AG10803 (cell line): Measurements from ENCODE around the gene IGFLR1.

Experiments used
- DNase-seq: peaks from one replicate; pipeline ENCODE4 v3.0.0; 2010; ENCODE audit warnings: low read depth
- H3K4me3 ChIP-seq: 2 replicates; pipeline ENCODE4 v1.5.1; 2011; ENCODE audit warnings: mild to moderate bottlenecking, low read length, control low read depth
- TF ChIP-seq, protein P1 (sequence below): conservative IDR thresholded peaks from 2 replicates; pipeline ENCODE4 v1.5.1; 2011; ENCODE audit warnings: mild to moderate bottlenecking, low read length, control low read depth, inconsistent platforms

Gene IGFLR1

DNA sequence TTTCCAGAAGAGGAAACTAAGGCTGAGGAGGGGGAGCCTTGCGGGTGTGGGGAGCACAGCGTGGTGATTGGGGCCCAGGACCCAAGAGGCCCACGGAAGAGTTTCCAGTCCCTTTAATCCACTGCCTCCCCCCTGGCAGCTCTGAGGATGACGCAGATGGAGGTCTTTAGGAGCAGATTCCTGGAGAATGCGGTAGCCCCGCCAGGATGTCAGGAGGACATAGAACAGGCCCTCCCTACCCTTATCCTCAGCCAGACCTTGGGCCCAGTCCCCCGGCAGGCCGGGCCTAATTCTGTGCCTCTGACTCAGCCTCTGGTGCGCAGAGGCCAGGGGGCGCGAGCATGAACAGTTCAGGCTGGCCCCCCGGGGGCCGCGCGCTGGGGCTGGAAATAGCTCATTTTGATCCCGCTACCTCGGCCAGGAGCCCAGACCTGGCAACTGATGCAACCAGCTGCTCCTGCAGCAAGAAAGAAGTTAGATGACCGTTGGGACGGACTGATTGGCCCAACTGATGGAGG lies 15.0 kb upstream of the IGFLR1 start:
- H3K4me3 ChIP-seq = peak overlapping the region; percentile 65
- peak; percentile 88 for DNase-seq
- TF ChIP-seq, protein P1, sequence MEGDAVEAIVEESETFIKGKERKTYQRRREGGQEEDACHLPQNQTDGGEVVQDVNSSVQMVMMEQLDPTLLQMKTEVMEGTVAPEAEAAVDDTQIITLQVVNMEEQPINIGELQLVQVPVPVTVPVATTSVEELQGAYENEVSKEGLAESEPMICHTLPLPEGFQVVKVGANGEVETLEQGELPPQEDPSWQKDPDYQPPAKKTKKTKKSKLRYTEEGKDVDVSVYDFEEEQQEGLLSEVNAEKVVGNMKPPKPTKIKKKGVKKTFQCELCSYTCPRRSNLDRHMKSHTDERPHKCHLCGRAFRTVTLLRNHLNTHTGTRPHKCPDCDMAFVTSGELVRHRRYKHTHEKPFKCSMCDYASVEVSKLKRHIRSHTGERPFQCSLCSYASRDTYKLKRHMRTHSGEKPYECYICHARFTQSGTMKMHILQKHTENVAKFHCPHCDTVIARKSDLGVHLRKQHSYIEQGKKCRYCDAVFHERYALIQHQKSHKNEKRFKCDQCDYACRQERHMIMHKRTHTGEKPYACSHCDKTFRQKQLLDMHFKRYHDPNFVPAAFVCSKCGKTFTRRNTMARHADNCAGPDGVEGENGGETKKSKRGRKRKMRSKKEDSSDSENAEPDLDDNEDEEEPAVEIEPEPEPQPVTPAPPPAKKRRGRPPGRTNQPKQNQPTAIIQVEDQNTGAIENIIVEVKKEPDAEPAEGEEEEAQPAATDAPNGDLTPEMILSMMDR = no peak

DNA sequence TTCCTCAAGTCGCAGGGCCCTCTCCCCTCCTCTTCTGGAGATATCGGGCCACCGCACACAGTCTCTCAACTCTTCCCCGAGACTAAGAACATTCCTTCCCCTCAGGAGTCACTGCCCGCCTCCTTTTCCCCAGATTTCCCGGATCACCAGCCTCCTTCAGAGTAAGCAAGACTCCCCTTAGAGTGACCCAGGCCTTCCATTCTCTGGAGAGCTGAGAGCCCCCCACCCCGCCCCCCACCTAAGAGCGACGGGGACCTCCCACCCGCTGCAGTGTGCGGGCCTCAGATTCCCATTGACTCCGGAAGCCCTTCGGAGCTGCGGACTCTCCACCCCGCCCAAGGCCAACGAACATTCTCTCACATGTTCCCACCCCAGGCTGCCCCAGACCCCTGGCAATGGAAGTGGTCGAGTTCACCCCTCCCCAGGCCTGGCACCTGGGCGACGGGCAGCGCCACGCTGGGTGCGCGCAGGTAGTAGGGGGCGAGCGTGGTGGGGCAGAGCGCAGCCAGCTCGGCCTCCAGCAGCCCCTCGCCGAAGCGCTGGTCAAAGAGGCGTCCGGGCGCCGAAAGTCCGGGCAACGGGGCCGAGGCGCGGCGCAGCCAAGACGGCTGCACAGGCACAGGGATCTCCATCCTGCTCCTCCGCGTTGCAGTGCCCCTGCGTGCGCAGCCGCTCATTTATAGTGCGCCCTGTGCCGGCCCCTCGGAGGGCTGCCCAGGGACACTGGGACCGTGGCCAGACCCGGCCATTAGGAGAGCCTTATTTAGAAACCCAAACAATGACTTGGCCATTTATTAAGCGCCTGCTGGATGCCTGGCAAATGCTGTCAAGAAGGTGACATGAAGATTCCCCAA lies 14.4 kb upstream of the IGFLR1 start, which contains the start of gene HSPB6:
Gene HSPB6, minus strand, starts transcription at position 653 of the 854 bp plus-strand sequence. Its CDS starts 21 bp downstream, at position 632.
- peak within 1 kb of the TSS; percentile 65 for H3K4me3 ChIP-seq
- TF ChIP-seq, protein P1 = no peak
- peak; percentile 60 for DNase-seq

DNA sequence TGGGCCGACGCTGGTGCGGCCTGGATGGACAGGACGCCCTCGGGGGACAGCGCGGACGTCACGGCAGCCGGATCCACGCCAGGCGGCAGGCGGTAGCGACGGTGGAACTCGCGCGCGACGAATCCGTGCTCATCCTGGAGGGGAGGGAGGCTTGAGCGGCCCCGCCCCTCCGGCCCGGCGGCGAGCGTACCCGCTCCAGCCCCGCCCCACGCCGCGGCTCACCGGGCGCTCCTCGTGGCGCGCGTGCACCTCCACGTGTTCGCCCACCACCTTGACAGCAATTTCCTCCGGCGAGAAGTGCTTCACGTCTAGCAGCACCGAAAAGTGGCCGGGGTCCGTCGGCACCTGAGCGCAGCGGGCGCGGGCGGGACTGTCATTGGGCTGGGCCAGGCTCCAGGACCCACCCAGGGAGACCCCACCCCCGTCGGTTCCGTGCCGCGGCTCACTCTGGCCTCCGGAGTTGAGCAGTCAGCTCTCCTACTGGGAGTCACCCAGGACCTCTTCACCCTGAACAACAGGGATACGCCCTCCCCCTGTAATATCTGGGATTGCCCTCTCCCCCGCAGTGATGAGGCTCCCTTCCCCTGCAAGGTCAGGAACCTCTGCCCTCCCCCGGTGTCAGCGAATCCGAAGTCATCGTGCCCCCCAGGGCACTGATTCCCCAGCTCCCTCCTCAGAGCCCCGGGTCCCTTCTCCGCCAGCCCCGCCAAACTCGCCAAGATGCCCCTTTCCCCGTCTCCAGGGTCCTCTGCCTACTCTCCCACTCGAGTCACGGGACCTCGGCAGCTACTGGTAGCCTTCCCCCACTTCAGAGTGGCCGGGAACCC lies 13.5 kb upstream of the IGFLR1 start:
- peak; percentile 76 for DNase-seq
- peak overlapping the region; percentile 65 for H3K4me3 ChIP-seq

DNA sequence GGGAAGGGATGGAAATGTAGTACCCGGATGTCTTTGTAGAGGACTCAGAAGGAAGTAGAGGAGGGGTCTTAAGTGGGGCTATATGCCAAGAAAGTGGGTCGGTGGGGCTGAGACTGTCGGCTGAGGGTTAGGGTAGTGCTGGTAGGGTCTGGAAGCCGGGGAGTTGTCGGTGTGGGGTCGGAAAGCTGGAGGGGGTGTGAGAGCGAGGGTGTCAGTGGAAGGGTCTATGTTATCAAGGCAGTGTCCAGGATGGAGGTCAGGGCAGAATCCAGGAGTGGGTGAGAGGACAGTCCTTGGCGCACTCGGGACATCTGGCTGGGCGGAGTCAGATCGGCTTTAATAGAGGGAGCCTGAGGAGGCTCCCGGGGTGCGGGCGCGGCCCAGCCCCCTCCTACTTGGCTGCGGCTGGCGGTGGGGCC lies 12.9 kb upstream of the IGFLR1 start:
- TF ChIP-seq, protein P1 = no peak
- no peak for DNase-seq
- peak overlapping the region; percentile 65 for H3K4me3 ChIP-seq

More for the DNA sequence above, 13.5 kb upstream of the IGFLR1 start:
- TF ChIP-seq, protein P1 = no peak

DNA sequence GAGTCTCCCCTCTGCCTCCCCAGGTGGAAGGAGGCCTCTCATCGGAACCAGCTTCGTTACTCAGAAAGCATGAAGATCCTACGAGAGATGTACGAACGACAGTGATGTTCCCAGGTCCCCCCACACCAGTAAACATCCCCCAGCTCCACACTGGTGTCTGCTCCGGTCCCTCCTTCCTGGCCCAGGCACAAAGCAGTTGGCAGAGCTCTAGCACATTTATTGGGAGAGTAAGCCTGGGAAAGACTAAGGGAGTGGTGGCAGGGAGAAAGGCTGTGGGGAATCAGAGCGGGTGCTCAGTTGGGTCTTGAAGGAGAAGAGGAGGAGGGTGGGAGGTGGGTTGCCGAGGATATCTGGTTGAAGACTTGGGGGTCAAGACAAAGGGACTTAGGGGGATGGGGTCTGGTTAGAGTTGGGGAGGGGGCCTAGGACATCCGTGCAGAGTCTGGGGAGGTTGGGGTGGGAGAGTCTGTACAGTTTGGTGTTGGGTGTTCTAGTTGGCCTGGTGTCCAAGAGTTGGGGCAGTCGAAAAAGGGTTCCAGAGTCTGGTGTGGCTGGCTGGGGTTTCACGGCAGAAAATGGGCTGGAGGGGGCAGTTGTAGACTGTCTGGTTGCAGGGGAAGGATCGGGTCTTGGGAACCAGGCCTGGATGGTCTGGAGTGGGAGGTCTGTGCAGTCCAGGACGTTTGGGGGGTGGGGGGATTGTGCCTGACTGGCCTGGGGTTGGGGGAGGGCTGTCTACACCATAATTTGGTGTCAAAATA lies 12.3 kb upstream of the IGFLR1 start:
- no peak overlapping the region for H3K4me3 ChIP-seq
- TF ChIP-seq, protein P1 = no peak
- DNase-seq = no peak

DNA sequence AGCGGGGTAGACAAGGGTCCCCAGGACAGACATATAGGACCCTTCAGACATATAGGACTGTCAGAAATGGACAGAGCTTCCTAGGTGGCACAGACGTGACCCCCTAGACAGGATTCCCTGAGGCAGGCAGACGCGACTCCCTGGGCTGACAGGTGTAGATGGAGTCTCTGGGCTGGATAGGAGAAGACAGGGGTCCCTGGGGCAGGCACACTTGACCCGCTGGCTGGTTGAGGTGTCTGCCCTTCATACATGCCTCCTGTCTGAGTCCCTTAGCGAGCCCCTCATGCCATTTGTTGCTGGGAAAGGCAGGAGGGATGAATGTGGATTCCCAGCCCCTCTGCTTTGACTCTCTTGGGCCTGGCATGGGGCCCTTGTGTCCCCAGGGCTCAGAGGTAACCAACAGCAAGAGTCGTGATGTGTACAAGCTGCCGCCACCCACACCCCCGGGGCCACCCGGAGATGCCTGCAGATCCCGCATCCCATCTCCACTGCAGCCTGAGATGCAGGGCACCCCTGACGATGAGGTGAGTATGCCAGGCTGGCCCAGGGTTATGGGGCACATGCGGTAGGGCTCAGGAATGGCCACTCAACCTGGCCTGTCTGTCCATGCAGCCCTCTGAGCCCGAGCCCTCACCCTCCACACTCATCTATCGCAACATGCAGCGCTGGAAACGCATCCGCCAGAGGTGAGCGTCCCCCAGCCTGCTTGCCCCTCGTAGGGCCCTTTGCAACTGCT lies 11.6 kb upstream of the IGFLR1 start:
- no peak for DNase-seq
- H3K4me3 ChIP-seq = no peak overlapping the region
- TF ChIP-seq, protein P1 = no peak
